MG63 (cell line): ENCODE measurements around the gene RARRES1. TPM values are rescaled to one million over a fixed set of nuclear protein-coding genes. Genes with fewer than 3 reads are reported as not detected.

Source experiments
- DNase-seq: peaks from one replicate; pipeline ENCODE4 v3.0.0-alpha.2; 2020
- H3K27me3 ChIP-seq: fragments of 250-450 bp; sonication (Bioruptor Pico); 2 replicates; pipeline ENCODE4 v1.5.1; 2020; ENCODE audit warnings: mild to moderate bottlenecking, moderate library complexity
- H3K36me3 ChIP-seq: fragments of 250-450 bp; sonication (Bioruptor Pico); 2 replicates; pipeline ENCODE4 v1.5.1; 2020; ENCODE audit warnings: mild to moderate bottlenecking, moderate library complexity
- H3K4me3 ChIP-seq: fragments of 250-450 bp; sonication (Bioruptor Pico); 2 replicates; pipeline ENCODE4 v1.5.1; 2020; ENCODE audit warnings: mild to moderate bottlenecking, moderate library complexity
- H3K9me3 ChIP-seq: fragments of 250-450 bp; sonication (Bioruptor Pico); 2 replicates; pipeline ENCODE4 v1.5.1; 2020; ENCODE audit warnings: mild to moderate bottlenecking, moderate library complexity
- total RNA-seq: library from RNA; depleted of rRNA; stranded (reverse); fragments of >200 nt; shearing (Covaris generic); gene quantifications from 2 replicates; pipeline ENCODE4 v1.2.3, GENCODE V29; 2014; ENCODE audit warnings: low replicate concordance

The RARRES1 gene
- total RNA-seq, 1 experiment from 2014 or later = not detected

GRCh38 chr3:158743664-158744566, 11.7 kb upstream of the RARRES1 start:
- no peaks in the 10 kb centered on the region for H3K9me3 ChIP-seq
- peaks cover 36% of the 10 kb centered on the region for H3K36me3 ChIP-seq
- no peak overlapping the region for H3K4me3 ChIP-seq
- no peak for DNase-seq
- no peaks in the 10 kb centered on the region for H3K27me3 ChIP-seq

DNA sequence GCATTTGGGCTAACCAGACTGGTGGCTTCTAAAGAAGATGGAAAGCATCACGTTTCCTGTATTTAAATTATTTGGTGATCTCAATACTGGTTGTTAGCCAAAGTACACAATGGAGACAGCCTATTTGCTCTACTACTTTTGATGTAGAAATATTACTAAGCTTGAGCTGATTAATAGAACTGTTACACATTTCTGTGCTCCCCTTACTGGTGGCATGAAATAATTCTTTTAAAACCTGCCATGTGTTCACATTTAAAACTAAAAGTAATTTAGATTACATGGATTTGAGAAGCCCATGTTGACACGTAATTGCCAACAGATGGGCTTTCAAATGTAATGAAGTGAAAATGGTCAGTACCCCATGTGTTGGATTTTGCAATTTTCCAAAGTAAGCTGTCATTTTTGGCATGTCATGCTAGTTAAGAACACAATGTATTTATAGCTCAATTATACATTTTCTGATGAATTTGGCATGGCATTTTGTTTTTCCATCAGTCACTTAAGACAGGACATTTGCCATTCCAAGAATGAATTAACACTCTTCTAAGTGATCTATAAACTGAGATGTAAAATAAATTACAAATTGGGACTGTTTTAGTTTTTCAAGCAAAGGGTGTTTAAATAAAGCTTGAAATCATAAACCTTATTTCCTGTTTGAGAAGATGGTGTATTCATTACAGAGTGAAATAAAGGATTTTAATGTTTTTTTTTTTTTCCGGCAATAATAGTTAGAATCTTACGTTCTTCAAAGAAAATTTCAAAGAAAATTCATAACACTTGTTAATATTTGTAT, 10.8 kb upstream of the RARRES1 start:
- DNase-seq = no peak
- H3K36me3 ChIP-seq = peaks cover 36% of the 10 kb centered on the region
- no peaks in the 10 kb centered on the region for H3K9me3 ChIP-seq
- no peak overlapping the region for H3K4me3 ChIP-seq
- H3K27me3 ChIP-seq = no peaks in the 10 kb centered on the region

DNA sequence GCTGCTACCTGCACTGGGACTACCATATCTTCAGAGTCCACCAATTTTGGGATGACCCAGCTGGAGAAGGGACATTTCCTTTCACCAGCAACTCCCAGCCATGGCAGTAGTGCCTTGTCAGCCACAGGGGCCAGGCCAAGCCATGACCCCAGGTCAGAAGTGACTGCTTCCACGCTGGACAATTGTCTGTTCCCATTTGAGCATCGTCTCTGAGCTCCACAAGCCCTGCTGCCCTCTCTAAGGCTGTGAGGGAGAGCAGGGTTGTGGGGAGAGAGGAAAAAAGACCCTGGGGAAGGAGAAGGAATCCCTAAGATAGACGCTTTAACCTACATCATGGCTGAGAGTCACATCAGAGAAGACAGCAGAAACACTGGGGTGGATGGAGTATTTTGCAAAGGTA, 7.4 kb upstream of the RARRES1 start:
- no peaks in the 10 kb centered on the region for H3K27me3 ChIP-seq
- no peak for DNase-seq
- H3K9me3 ChIP-seq = no peaks in the 10 kb centered on the region
- H3K4me3 ChIP-seq = no peak overlapping the region
- peaks cover 22% of the 10 kb centered on the region for H3K36me3 ChIP-seq

- Histone ChIP-seq H3K36me3 (peaks cover 17% of the 10 kb centered on the region), H3K27me3 (no peaks in the 10 kb centered on the region), H3K9me3 (no peaks in the 10 kb centered on the region), H3K4me3 (no peak overlapping the region)
- DNase-seq = no peak
These were observed 6.8 kb upstream of the RARRES1 start for GRCh38 chr3:158739078-158739477.

- H3K4me3 ChIP-seq = no peak overlapping the region
- DNase-seq = no peak
- no peaks in the 10 kb centered on the region for H3K9me3 ChIP-seq
- peaks cover 16% of the 10 kb centered on the region for H3K36me3 ChIP-seq
- no peaks in the 10 kb centered on the region for H3K27me3 ChIP-seq
These were observed 6.4 kb upstream of the RARRES1 start for GRCh38 chr3:158738653-158739052.

- no peaks in the 10 kb centered on the region for H3K27me3 ChIP-seq
- H3K4me3 ChIP-seq = no peak overlapping the region
- DNase-seq = no peak
- peaks cover 14% of the 10 kb centered on the region for H3K36me3 ChIP-seq
- H3K9me3 ChIP-seq = no peaks in the 10 kb centered on the region
These were observed 5.8 kb upstream of the RARRES1 start for GRCh38 chr3:158737976-158738615.

- Histone ChIP-seq H3K9me3 (no peaks in the 10 kb centered on the region), H3K27me3 (no peaks in the 10 kb centered on the region), H3K36me3 (peaks cover 9% of the 10 kb centered on the region), H3K4me3 (no peak overlapping the region)
- no peak for DNase-seq
These were observed 5.2 kb upstream of the RARRES1 start for GRCh38 chr3:158737410-158737809.

- H3K9me3 ChIP-seq = no peaks in the 10 kb centered on the region
- no peak for DNase-seq
- H3K27me3 ChIP-seq = no peaks in the 10 kb centered on the region
- peaks cover 5% of the 10 kb centered on the region for H3K36me3 ChIP-seq
- H3K4me3 ChIP-seq = no peak overlapping the region
These were observed 3.2 kb upstream of the RARRES1 start for GRCh38 chr3:158735296-158736033.

DNA sequence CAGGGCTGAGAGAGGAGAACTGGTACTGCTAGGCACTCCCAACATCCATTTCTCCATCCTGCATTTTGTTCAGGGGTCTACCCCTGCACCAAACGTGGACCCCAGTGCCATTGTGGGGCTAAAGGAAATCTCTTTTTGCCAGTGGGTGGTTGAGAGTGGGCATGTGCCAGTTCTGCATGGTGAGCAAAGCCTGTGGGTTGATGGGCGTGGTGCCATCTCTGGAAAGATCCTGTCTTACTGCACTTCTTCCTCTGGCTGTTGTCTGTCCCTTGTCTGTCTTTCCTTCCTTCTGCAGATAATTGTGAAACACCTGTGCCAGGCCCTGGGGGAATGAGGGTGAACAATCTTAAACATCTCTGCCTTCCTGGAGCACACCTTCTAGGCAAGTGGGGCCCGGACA, 1.4 kb upstream of the RARRES1 start:
- peaks cover 5% of the 10 kb centered on the region for H3K36me3 ChIP-seq
- no peaks in the 10 kb centered on the region; the same call in 1 of the 2 replicates for H3K9me3 ChIP-seq
- H3K27me3 ChIP-seq = no peaks in the 10 kb centered on the region
- H3K4me3 ChIP-seq = no peak overlapping the region
- DNase-seq = no peak

GRCh38 chr3:158732856-158733200, 571 bp upstream of the RARRES1 start:
- H3K9me3 ChIP-seq = no peaks in the 10 kb centered on the region; the same call in 1 of the 2 replicates
- no peaks in the 10 kb centered on the region for H3K27me3 ChIP-seq
- H3K4me3 ChIP-seq = no peak overlapping the region
- H3K36me3 ChIP-seq = peaks cover 5% of the 10 kb centered on the region
- DNase-seq = no peak

GRCh38 chr3:158731486-158731885, 771 bp downstream of the RARRES1 start:
- no peak for DNase-seq
- H3K36me3 ChIP-seq = peaks cover 5% of the 10 kb centered on the region
- H3K27me3 ChIP-seq = no peaks in the 10 kb centered on the region
- H3K4me3 ChIP-seq = no peak overlapping the region
- H3K9me3 ChIP-seq = no peaks in the 10 kb centered on the region; the same call in 1 of the 2 replicates

GRCh38 chr3:158728851-158729250, 3.4 kb downstream of the RARRES1 start:
- Histone ChIP-seq H3K36me3 (peaks cover 3% of the 10 kb centered on the region; the same call in 1 of the 2 replicates), H3K9me3 (no peaks in the 10 kb centered on the region; the same call in 1 of the 2 replicates), H3K27me3 (no peaks in the 10 kb centered on the region), H3K4me3 (no peak overlapping the region)
- DNase-seq = peak; percentile 44

GRCh38 chr3:158728061-158728377, 4.2 kb downstream of the RARRES1 start:
- Histone ChIP-seq H3K36me3 (peaks cover 3% of the 10 kb centered on the region; the same call in 1 of the 2 replicates), H3K9me3 (no peaks in the 10 kb centered on the region; the same call in 1 of the 2 replicates), H3K4me3 (no peak overlapping the region), H3K27me3 (no peaks in the 10 kb centered on the region)
- no peak for DNase-seq

- DNase-seq = peak; percentile 43
- Histone ChIP-seq H3K27me3 (no peaks in the 10 kb centered on the region), H3K36me3 (peaks cover 3% of the 10 kb centered on the region; the same call in 1 of the 2 replicates), H3K9me3 (no peaks in the 10 kb centered on the region; the same call in 1 of the 2 replicates), H3K4me3 (no peak overlapping the region)
These were observed 4.8 kb downstream of the RARRES1 start for GRCh38 chr3:158727206-158728060.

GRCh38 chr3:158725348-158726011, 6.8 kb downstream of the RARRES1 start:
- H3K27me3 ChIP-seq = no peaks in the 10 kb centered on the region
- peak; percentile 97 for DNase-seq
- peaks cover 17% of the 10 kb centered on the region for H3K36me3 ChIP-seq
- no peak overlapping the region for H3K4me3 ChIP-seq
- no peaks in the 10 kb centered on the region; the same call in 1 of the 2 replicates for H3K9me3 ChIP-seq
